GM12891 (cell line): ENCODE data around the gene PYGM.

Source experiments
- POLR2A ChIP-seq: IDR thresholded peaks from 2 replicates; pipeline ENCODE4 v1.6.1; 2011; ENCODE audit warnings: low read depth, low read length, control low read depth
- POLR2AphosphoS5 ChIP-seq: IDR thresholded peaks from 2 replicates; pipeline ENCODE4 v1.6.1; 2011; ENCODE audit warnings: low read depth, low read length, control low read depth

- TF ChIP-seq POLR2AphosphoS5 (no peak), POLR2A (no peak)
Measured at GRCh38 chr11:64710418-64711137, 49.2 kb downstream of the PYGM start.
